Adrenal gland (tissue), 5 donors: Measurements from ENCODE around the gene UBE3C.

ENCODE experiments used
- CTCF ChIP-seq, 6 experiments: fragments of 450-650 bp in 4 of 6; fragments of 200-600 bp in 2 of 6; sonication (generic) in 1 of 6; IDR thresholded peaks; 1 replicate in 5 of 6; 2 replicates in 1 of 6; pipeline versions ENCODE4 v1.5.1 to v1.8.0; 2016 to 2021; ENCODE audit warnings: antibody characterized with exemption in 6 of 6, mild to moderate bottlenecking in 2 of 6, moderate library complexity in 1 of 6
- POLR2A ChIP-seq, 2 donors: fragments of 450-650 bp; IDR thresholded peaks; one replicate each; pipeline ENCODE4 v1.6.1; 2017; ENCODE audit warnings: antibody characterized with exemption in 2 of 2, mild to moderate bottlenecking in 2 of 2, moderate library complexity in 1 of 2
- donor health status: DM: no; HTN: no; CAD: no.

DNA sequence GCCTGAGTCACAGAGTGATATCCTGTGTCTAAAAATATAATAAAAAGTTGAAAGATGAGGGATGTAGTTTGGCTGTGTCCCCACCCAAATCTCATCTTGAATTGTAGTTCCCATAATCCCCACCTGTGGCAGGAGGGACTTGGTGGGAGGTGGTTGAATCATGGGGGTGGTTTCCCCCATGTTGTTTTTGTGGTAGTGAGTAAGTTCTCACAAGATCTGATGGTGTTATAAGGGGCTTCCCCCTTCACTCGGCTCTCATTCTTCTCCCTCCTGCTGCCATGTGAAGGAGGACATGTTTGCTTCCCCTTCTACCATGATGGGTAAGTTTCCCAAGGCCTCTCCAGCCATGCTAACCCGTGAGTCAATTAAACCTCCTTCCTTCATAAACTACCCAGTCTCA, 25.1 kb upstream of the UBE3C start:
- no peak for TF ChIP-seq CTCF (IDR thresholded peaks at IDR 0.05)
- no peak for TF ChIP-seq POLR2A (IDR thresholded peaks at IDR 0.05)
